Liver (tissue), 9 donors: ENCODE measurements around the gene CENPA. TPM values are rescaled to one million over a fixed set of nuclear protein-coding genes. Genes with fewer than 3 reads are reported as not detected.

Experiments
- DNase-seq: peaks from one replicate; pipeline ENCODE4 v3.0.0-alpha.2; 2017; ENCODE audit warnings: low spot score
- H3K27ac ChIP-seq, 2 donors: one replicate each; pipeline ENCODE4 v1.7.0; 2013; ENCODE audit warnings: inconsistent platforms in 2 of 2, low read length in 2 of 2, control low read depth in 1 of 2, low read depth in 1 of 2, mild to moderate bottlenecking in 1 of 2
- H3K27me3 ChIP-seq, 4 donors: one replicate each; pipeline versions ENCODE4 v1.6.1 to v1.7.0; 2013; ENCODE audit warnings: low read length in 3 of 4, inconsistent platforms in 1 of 4, mild to moderate bottlenecking in 1 of 4, moderate library complexity in 1 of 4; ENCODE audit not compliant: control insufficient read depth in 4 of 4, insufficient read depth in 4 of 4
- H3K36me3 ChIP-seq, 4 donors: one replicate each; pipeline versions ENCODE4 v1.6.1 to v1.7.0; 2013; ENCODE audit warnings: low read length in 3 of 4, mild to moderate bottlenecking in 3 of 4, low read depth in 1 of 4, moderate library complexity in 1 of 4; ENCODE audit not compliant: control insufficient read depth in 4 of 4, insufficient read depth in 3 of 4
- H3K4me1 ChIP-seq, 4 donors: one replicate each; pipeline versions ENCODE4 v1.6.1 to v1.7.0; 2013; ENCODE audit warnings: low read length in 3 of 4, mild to moderate bottlenecking in 3 of 4, moderate library complexity in 1 of 4; ENCODE audit not compliant: control insufficient read depth in 4 of 4, insufficient read depth in 4 of 4
- H3K4me3 ChIP-seq, 3 donors: one replicate each; pipeline versions ENCODE4 v1.6.1 to v1.7.0; 2013; ENCODE audit warnings: low read length in 3 of 3, control low read depth in 1 of 3, low read depth in 1 of 3, mild to moderate bottlenecking in 1 of 3
- H3K9ac ChIP-seq, 2 donors: one replicate each; pipeline ENCODE4 v1.7.0; 2013; ENCODE audit warnings: low read length in 2 of 2, mild to moderate bottlenecking in 2 of 2, moderate library complexity in 2 of 2, control low read depth in 1 of 2, low read depth in 1 of 2
- H3K9me3 ChIP-seq, 4 donors: one replicate each; pipeline versions ENCODE4 v1.6.1 to v1.7.0; 2013; ENCODE audit warnings: low read length in 3 of 4; ENCODE audit not compliant: control insufficient read depth in 4 of 4
- ATF3 ChIP-seq: IDR thresholded peaks from 2 replicates; pipeline ENCODE4 v1.6.1; 2016; ENCODE audit warnings: antibody characterized with exemption
- CTCF ChIP-seq: fragments of 150-350 bp; IDR thresholded peaks from 2 replicates; pipeline ENCODE4 v1.5.1; 2017; ENCODE audit warnings: improper control_type of control experiment, low read depth, low read length; ENCODE audit not compliant: missing input control
- EGR1 ChIP-seq, 2 donors: IDR thresholded peaks; 2 replicates each; pipeline ENCODE4 v1.6.1; 2016 to 2018; ENCODE audit warnings: antibody characterized with exemption in 2 of 2, low read depth in 2 of 2
- FOXA1 ChIP-seq: IDR thresholded peaks from 2 replicates; pipeline ENCODE4 v1.6.1; 2016; ENCODE audit warnings: antibody characterized with exemption
- FOXA2 ChIP-seq: IDR thresholded peaks from 2 replicates; pipeline ENCODE4 v1.6.1; 2016; ENCODE audit warnings: antibody characterized with exemption
- GABPA ChIP-seq, 2 donors: IDR thresholded peaks in 1 of 2; conservative IDR thresholded peaks in 1 of 2; 2 replicates each; pipeline ENCODE4 v1.6.1; 2016; ENCODE audit warnings: antibody characterized with exemption in 2 of 2, mild to moderate bottlenecking in 1 of 2, moderate library complexity in 1 of 2
- HNF4G ChIP-seq: IDR thresholded peaks from 2 replicates; pipeline ENCODE4 v1.6.1; 2016; ENCODE audit warnings: antibody characterized with exemption
- JUND ChIP-seq, 2 donors: IDR thresholded peaks; 2 replicates each; pipeline ENCODE4 v1.6.1; 2016; ENCODE audit warnings: antibody characterized with exemption in 2 of 2
- MAX ChIP-seq: IDR thresholded peaks from 2 replicates; pipeline ENCODE4 v1.6.1; 2016; ENCODE audit warnings: antibody characterized with exemption
- NR2F2 ChIP-seq: IDR thresholded peaks from 2 replicates; pipeline ENCODE4 v1.6.1; 2016; ENCODE audit warnings: antibody characterized with exemption
- RAD21 ChIP-seq, 2 donors: IDR thresholded peaks; 2 replicates each; pipeline ENCODE4 v1.6.1; 2016; ENCODE audit warnings: antibody characterized with exemption in 2 of 2, mild to moderate bottlenecking in 2 of 2
- RXRA ChIP-seq, 2 donors: IDR thresholded peaks; 2 replicates each; pipeline ENCODE4 v1.6.1; 2017 to 2018; ENCODE audit warnings: antibody characterized with exemption in 2 of 2, mild to moderate bottlenecking in 1 of 2
- SP1 ChIP-seq: IDR thresholded peaks from 2 replicates; pipeline ENCODE4 v1.6.1; 2018; ENCODE audit warnings: antibody characterized with exemption, mild to moderate bottlenecking
- TAF1 ChIP-seq: conservative IDR thresholded peaks from 2 replicates; pipeline ENCODE4 v1.6.1; 2016; ENCODE audit warnings: antibody characterized with exemption, mild to moderate bottlenecking
- YY1 ChIP-seq: IDR thresholded peaks from 2 replicates; pipeline ENCODE4 v1.6.1; 2016; ENCODE audit warnings: antibody characterized with exemption, mild to moderate bottlenecking
- ZBTB33 ChIP-seq: IDR thresholded peaks from 2 replicates; pipeline ENCODE4 v1.6.1; 2016; ENCODE audit warnings: antibody characterized with exemption
- WGBS: extraction: QIAGEN DNeasy Blood & Tissue Kit; methylation state at CpG from one replicate; pipeline ENCODE4 v1.1.7; 2013; 5-methylcytosine and 5-hydroxymethylcytosine counted together
- polyA plus RNA-seq, 2 donors: library from polyadenylated mRNA; stranded (reverse) in 1 of 2; unstranded in 1 of 2; fragments of 200-250 nt in 1 of 2; fragments of >200 nt in 1 of 2; fragmentation: Nextera tagmentation in 1 of 2; extraction: Ambion mirVana in 1 of 2; gene quantifications; one replicate each; pipeline versions ENCODE4 v1.2.1 to v1.2.3, GENCODE V29; 2013 to 2015
- total RNA-seq, 2 donors: library from RNA; depleted of rRNA; stranded (reverse); fragments of >200 nt; gene quantifications; one replicate each; pipeline ENCODE4 v1.2.3, GENCODE V29; 2014
- TF ChIP-seq, protein P1 (sequence below): IDR thresholded peaks from 2 replicates; pipeline ENCODE4 v1.6.1; 2016; ENCODE audit warnings: antibody characterized with exemption, mild to moderate bottlenecking
- donor health status: healthy.
- donor health status: healthy.
- donor health status: healthy.
- donor health status: healthy.
- donor health status: healthy.

The CENPA gene
- total and polyA plus RNA-seq, 4 donors: 0.17 to 14.4 (median 1.2) TPM; not detected in 1

DNA sequence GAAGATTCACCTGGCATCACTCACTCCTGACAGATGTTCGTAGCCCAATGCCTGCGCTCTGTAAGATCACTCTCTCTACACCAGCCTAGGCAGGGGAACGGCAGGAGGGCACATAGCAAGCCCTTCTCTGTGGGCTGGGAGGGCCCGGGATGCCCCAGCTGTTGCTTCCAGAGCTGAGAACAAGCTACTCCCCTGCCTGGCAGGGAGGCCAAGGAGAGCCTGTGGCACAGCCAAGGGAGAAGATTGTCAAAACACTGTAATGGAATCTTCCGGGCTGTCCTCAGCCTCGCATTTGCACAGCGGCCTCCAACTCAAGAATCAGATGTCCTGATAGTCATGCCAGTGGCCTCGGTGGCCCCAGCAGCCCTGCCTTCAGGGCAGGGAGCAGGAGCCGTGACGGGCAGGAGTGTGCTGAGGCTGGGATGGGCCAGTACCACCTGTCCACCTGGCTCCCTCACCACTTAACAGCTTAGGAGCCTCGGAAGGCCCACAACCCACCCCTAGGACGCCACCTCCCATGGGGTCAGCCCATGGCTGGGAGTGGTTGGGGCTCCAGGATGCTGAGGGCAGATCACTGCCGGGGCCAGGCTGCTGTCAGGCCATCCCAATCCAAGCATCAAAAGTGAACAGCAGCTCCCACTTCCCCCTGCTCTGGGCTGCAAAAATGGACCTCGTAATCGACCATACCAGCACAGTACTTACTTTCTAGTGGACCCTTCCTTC is 43.6 kb upstream of the CENPA start:
- Histone ChIP-seq H3K36me3 (no peaks in the 10 kb centered on the region), H3K4me3 (no peak overlapping the region), H3K9me3 (no peaks in the 10 kb centered on the region), H3K9ac (no peak overlapping the region), H3K27me3 (peaks cover 0 to 5% (median 0%) of the 10 kb centered on the region in 4 donors), H3K27ac (no peak overlapping the region), H3K4me1 (peaks cover under 1 to 6% (median 4%) of the 10 kb centered on the region in 4 donors)
- TF ChIP-seq RAD21 (IDR thresholded peaks at IDR 0.05) (no peak), TAF1 (no peak), FOXA2 (no peak)
- no peak for DNase-seq
- WGBS: 96% methylated on average over 15 of the region's 15 CpGs

GRCh38 chr2:26743852-26744251 is 42.0 kb upstream of the CENPA start:
- no peaks in the 10 kb centered on the region for H3K36me3 ChIP-seq
- no peak for TF ChIP-seq ZBTB33
- TF ChIP-seq EGR1 (IDR thresholded peaks at IDR 0.05; ENCODE audit: low read depth in 2 of 2): no peak
- no peak for TF ChIP-seq SP1
- TF ChIP-seq NR2F2: no peak
- TF ChIP-seq MAX: no peak
- TF ChIP-seq RXRA (IDR thresholded peaks at IDR 0.05): no peak
- TF ChIP-seq GABPA (IDR thresholded peaks at IDR 0.05 in 1 of 2, conservative IDR thresholded peaks at IDR 0.05 in 1 of 2): no peak
- no peak for TF ChIP-seq RAD21 (IDR thresholded peaks at IDR 0.05)
- no peak for TF ChIP-seq TAF1
- no peak for TF ChIP-seq FOXA1
- no peak for TF ChIP-seq CTCF
- TF ChIP-seq JUND (IDR thresholded peaks at IDR 0.05): no peak
- TF ChIP-seq ATF3: no peak
- TF ChIP-seq HNF4G: no peak
- TF ChIP-seq YY1: no peak
- TF ChIP-seq, protein P1, sequence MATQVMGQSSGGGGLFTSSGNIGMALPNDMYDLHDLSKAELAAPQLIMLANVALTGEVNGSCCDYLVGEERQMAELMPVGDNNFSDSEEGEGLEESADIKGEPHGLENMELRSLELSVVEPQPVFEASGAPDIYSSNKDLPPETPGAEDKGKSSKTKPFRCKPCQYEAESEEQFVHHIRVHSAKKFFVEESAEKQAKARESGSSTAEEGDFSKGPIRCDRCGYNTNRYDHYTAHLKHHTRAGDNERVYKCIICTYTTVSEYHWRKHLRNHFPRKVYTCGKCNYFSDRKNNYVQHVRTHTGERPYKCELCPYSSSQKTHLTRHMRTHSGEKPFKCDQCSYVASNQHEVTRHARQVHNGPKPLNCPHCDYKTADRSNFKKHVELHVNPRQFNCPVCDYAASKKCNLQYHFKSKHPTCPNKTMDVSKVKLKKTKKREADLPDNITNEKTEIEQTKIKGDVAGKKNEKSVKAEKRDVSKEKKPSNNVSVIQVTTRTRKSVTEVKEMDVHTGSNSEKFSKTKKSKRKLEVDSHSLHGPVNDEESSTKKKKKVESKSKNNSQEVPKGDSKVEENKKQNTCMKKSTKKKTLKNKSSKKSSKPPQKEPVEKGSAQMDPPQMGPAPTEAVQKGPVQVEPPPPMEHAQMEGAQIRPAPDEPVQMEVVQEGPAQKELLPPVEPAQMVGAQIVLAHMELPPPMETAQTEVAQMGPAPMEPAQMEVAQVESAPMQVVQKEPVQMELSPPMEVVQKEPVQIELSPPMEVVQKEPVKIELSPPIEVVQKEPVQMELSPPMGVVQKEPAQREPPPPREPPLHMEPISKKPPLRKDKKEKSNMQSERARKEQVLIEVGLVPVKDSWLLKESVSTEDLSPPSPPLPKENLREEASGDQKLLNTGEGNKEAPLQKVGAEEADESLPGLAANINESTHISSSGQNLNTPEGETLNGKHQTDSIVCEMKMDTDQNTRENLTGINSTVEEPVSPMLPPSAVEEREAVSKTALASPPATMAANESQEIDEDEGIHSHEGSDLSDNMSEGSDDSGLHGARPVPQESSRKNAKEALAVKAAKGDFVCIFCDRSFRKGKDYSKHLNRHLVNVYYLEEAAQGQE: no peak
- WGBS: 92% methylated on average over 3 of the region's 3 CpGs
- no peak for DNase-seq
- H3K27ac ChIP-seq: no peak overlapping the region
- H3K4me3 ChIP-seq: no peak overlapping the region
- H3K9me3 ChIP-seq: no peaks in the 10 kb centered on the region
- H3K27me3 ChIP-seq: peaks cover 0 to 5% (median 0%) of the 10 kb centered on the region in 4 donors
- peaks cover 0 to 3% (median 3%) of the 10 kb centered on the region in 4 donors for H3K4me1 ChIP-seq
- H3K9ac ChIP-seq: no peak overlapping the region
